Muscle layer of colon (tissue), 2 donors: ENCODE measurements around the gene SEM1.
"Not testable (repeated sequence)": the region's sequence is repeated elsewhere in the genome, so short reads cannot be mapped to it uniquely, and the experiment has no call there.

ENCODE experiments used
- H3K27ac ChIP-seq: one replicate; pipeline ENCODE4 v1.7.0; 2013; ENCODE audit warnings: low read depth, mild to moderate bottlenecking, low read length, moderate library complexity
- H3K27me3 ChIP-seq, 2 donors: one replicate each; pipeline ENCODE4 v1.7.0; 2013; ENCODE audit warnings: low read length in 2 of 2, mild to moderate bottlenecking in 2 of 2; ENCODE audit not compliant: insufficient read depth in 2 of 2, control insufficient read depth in 1 of 2
- H3K36me3 ChIP-seq: one replicate; pipeline ENCODE4 v1.7.0; 2013; ENCODE audit warnings: mild to moderate bottlenecking, low read length; ENCODE audit not compliant: insufficient read depth
- H3K4me1 ChIP-seq: one replicate; pipeline ENCODE4 v1.7.0; 2013; ENCODE audit warnings: mild to moderate bottlenecking, low read length; ENCODE audit not compliant: insufficient read depth
- H3K4me3 ChIP-seq, 2 donors: one replicate each; pipeline ENCODE4 v1.7.0; 2013; ENCODE audit warnings: low read length in 2 of 2, low read depth in 1 of 2, mild to moderate bottlenecking in 1 of 2, moderate library complexity in 1 of 2
- H3K9ac ChIP-seq: one replicate; pipeline ENCODE4 v1.7.0; 2013; ENCODE audit warnings: low read length
- H3K9me3 ChIP-seq: one replicate; pipeline ENCODE4 v1.7.0; 2013; ENCODE audit warnings: mild to moderate bottlenecking, low read length
- donor health status: abdominal sarcoma.
- donor health status: Adenocarcinoma of cecum.

The SEM1 gene

GRCh38 chr7:96676919-96677318, 32.7 kb downstream of the SEM1 start:
- H3K4me3 ChIP-seq, result no peak overlapping the region
- H3K36me3 ChIP-seq, result no peaks in the 10 kb centered on the region
- H3K9me3 ChIP-seq, result no peaks in the 10 kb centered on the region
- no peak overlapping the region for H3K9ac ChIP-seq
- H3K4me1 ChIP-seq, result no peaks in the 10 kb centered on the region
- no peaks in the 10 kb centered on the region for H3K27me3 ChIP-seq
- no peak overlapping the region for H3K27ac ChIP-seq

- no peak overlapping the region for H3K4me3 ChIP-seq
- H3K9ac ChIP-seq, result no peak overlapping the region
- H3K27ac ChIP-seq, result no peak overlapping the region
- no peaks in the 10 kb centered on the region for H3K36me3 ChIP-seq
- H3K9me3 ChIP-seq, result no peaks in the 10 kb centered on the region
- no peaks in the 10 kb centered on the region for H3K27me3 ChIP-seq
- H3K4me1 ChIP-seq, result peaks cover 12% of the 10 kb centered on the region
Measured at GRCh38 chr7:96675548-96675947, 34.1 kb downstream of the SEM1 start.

DNA sequence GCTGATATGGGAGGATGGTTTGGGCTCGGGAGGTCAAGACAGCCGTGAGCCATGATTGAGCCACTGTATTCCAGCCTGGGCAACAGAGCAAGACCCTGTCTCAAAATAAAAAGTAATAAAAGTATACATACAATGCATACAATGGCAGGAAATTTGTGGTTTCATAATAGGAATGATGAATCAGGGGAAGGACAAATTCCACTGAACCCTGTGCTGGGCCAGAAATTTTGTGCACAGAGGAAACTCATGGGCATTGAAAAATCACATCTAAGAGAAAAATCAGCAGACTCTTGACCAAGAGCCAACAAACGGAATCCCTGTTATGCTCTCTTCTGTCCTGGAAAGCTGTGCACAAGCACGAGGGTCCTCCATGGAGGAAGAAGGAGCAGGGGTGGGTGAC, 35.1 kb downstream of the SEM1 start:
- no peak overlapping the region for H3K4me3 ChIP-seq
- no peak overlapping the region for H3K9ac ChIP-seq
- H3K4me1 ChIP-seq, result peaks cover 17% of the 10 kb centered on the region
- H3K9me3 ChIP-seq, result no peaks in the 10 kb centered on the region
- H3K27ac ChIP-seq, result no peak overlapping the region
- H3K36me3 ChIP-seq, result no peaks in the 10 kb centered on the region
- no peaks in the 10 kb centered on the region for H3K27me3 ChIP-seq

DNA sequence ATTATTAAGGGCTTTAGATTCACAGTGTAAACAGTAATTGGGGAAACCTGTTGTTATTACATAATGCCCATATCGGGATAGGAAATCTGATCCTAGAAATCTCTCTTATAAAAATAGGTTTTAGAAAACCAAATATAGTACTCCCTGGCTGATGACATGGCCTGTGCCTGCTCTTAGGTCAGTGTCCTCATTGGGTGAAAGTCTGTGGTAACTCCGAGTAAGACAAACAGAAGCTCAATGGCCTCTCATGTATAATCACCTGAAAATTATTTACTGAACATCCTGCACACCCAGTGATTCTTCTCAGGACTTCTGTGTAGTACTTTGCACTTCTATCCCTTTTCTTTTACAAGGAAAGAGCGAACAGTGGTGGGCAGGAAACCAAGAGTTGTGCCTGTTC, 37.8 kb downstream of the SEM1 start:
- H3K9ac ChIP-seq, result no peak overlapping the region
- H3K9me3 ChIP-seq, result no peaks in the 10 kb centered on the region
- H3K27me3 ChIP-seq, result no peaks in the 10 kb centered on the region
- peaks cover 17% of the 10 kb centered on the region for H3K4me1 ChIP-seq
- H3K4me3 ChIP-seq, result no peak overlapping the region
- H3K36me3 ChIP-seq, result no peaks in the 10 kb centered on the region
- H3K27ac ChIP-seq, result no peak overlapping the region

- Histone ChIP-seq H3K4me1 (peaks cover 17% of the 10 kb centered on the region), H3K36me3 (no peaks in the 10 kb centered on the region), H3K9me3 (no peaks in the 10 kb centered on the region), H3K9ac (no peak overlapping the region), H3K27ac (no peak overlapping the region), H3K27me3 (no peaks in the 10 kb centered on the region), H3K4me3 (no peak overlapping the region)
Measured at GRCh38 chr7:96670338-96671289, 39.0 kb downstream of the SEM1 start.

- Histone ChIP-seq H3K9ac (no peak overlapping the region), H3K36me3 (no peaks in the 10 kb centered on the region), H3K9me3 (no peaks in the 10 kb centered on the region), H3K27ac (no peak overlapping the region), H3K27me3 (no peaks in the 10 kb centered on the region), H3K4me3 (no peak overlapping the region), H3K4me1 (peaks cover 17% of the 10 kb centered on the region)
Measured at GRCh38 chr7:96669812-96670211, 39.8 kb downstream of the SEM1 start.

DNA sequence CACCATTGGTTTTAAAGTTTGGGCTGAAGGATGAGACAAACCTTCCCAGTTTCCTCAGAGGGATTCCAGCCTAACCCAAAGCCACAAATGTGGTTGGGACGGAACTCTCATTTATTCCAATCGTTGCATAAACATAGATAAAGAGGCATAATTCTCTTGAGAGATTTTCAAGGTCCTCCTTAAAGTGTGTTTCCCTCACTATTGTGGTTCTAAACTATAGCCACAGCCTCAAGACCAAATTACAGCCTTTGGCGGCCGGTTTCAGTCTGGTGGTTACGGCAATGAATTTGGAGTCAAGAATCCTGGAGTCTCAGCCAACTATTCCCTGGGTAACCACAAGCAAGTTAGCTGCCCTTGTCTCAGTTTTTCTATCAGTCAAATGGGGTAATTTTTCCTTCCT, 42.6 kb downstream of the SEM1 start:
- Histone ChIP-seq H3K36me3 (no peaks in the 10 kb centered on the region), H3K27ac (no peak overlapping the region), H3K9me3 (no peaks in the 10 kb centered on the region), H3K27me3 (no peaks in the 10 kb centered on the region), H3K4me3 (no peak overlapping the region), H3K4me1 (peaks cover 17% of the 10 kb centered on the region), H3K9ac (no peak overlapping the region)

DNA sequence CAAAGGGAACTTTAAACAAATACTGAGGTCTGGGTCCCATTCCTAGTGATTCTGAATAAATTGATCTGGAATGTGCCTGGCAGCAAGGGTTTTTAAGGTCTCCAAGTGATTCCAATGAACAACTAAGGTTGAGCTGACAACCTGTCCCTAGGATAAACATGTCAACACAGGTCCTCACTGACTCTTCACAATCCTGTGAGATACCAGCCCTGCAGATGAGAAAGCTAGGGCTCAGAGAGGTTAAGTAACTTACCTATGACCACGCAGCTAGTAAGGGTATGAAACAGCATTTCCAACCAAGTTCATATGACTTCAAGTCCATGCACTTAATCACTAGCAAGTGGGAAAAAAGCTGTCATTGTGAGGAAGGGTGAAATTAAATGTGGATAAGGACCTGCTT, 44.0 kb downstream of the SEM1 start:
- H3K9me3 ChIP-seq, result no peaks in the 10 kb centered on the region
- peaks cover 6% of the 10 kb centered on the region for H3K4me1 ChIP-seq
- no peak overlapping the region for H3K9ac ChIP-seq
- H3K27ac ChIP-seq, result no peak overlapping the region
- H3K27me3 ChIP-seq, result no peaks in the 10 kb centered on the region
- no peak overlapping the region for H3K4me3 ChIP-seq
- H3K36me3 ChIP-seq, result no peaks in the 10 kb centered on the region

DNA sequence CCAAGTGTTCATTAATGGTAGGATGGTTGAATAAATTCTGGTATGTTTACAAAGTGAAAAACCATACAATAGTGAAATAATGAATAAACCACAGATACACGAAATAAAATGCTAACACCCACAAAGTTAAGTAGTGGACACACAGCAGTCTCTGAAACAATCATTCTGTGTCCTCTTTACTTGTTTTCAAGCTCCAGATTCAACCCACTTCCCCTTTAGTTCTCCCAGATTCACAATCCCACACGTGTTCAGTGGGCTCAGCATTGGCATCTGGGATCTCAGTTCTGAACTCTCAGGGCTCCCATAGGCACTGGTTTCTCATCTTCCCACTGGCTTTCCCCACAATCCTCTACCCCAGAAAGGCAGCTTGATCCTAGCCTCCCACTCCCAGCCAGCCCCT, 44.9 kb downstream of the SEM1 start:
- no peaks in the 10 kb centered on the region for H3K9me3 ChIP-seq
- no peaks in the 10 kb centered on the region for H3K27me3 ChIP-seq
- H3K9ac ChIP-seq, result no peak overlapping the region
- no peak overlapping the region for H3K4me3 ChIP-seq
- no peaks in the 10 kb centered on the region for H3K36me3 ChIP-seq
- no peak overlapping the region for H3K27ac ChIP-seq
- H3K4me1 ChIP-seq, result no peaks in the 10 kb centered on the region

DNA sequence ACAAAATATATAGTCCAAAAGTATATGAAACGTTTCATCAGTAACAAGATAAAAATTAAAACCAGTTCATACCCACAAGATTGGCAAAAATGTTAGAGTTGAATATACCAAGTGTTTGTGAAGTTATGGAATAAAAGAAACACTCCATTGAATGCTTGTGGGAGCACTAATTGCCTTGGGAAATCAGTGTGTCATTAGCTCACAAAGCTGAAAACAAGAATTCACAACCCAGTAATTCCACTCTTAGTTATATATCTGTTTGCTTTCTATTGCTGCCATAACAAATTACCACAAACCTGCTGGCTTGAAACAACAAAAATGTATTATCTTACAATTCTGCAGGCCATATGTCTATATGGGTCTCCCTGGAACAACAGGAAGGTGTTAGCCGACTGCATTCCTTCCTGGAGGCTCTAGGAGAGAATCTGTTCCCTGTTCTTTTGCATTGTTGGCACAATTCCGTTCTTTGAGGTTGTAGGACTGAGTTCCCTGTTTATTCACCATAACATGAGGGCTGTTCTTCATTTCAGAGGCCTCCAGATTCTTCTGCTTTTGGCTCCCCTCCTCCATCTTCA, 45.7 kb downstream of the SEM1 start:
- Histone ChIP-seq H3K4me3 (no peak overlapping the region), H3K27ac (no peak overlapping the region), H3K9ac (no peak overlapping the region), H3K36me3 (no peaks in the 10 kb centered on the region), H3K27me3 (no peaks in the 10 kb centered on the region), H3K9me3 (no peaks in the 10 kb centered on the region), H3K4me1 (no peaks in the 10 kb centered on the region)

DNA sequence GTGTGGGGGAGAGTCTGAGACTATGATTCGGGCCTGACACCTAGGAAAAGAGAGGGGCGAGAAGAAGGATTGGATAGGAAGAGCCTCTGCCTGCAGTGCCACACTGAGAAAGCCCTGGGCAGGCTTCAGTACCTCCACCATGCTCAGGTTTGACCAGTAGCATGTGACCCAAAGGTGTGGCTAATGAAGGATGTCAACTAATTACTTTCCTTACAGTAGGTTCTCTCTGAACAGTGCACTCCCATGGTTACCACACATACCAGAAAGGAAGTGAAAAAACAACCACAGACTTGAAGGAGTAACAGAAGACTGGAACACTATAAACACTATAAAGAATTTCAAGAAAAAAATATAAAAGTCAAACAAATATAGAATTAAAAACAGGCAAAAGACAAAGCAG, 46.2 kb downstream of the SEM1 start:
- Histone ChIP-seq H3K4me1 (no peaks in the 10 kb centered on the region), H3K36me3 (no peaks in the 10 kb centered on the region), H3K4me3 (no peak overlapping the region), H3K9ac (no peak overlapping the region), H3K9me3 (no peaks in the 10 kb centered on the region), H3K27ac (no peak overlapping the region), H3K27me3 (no peaks in the 10 kb centered on the region)

DNA sequence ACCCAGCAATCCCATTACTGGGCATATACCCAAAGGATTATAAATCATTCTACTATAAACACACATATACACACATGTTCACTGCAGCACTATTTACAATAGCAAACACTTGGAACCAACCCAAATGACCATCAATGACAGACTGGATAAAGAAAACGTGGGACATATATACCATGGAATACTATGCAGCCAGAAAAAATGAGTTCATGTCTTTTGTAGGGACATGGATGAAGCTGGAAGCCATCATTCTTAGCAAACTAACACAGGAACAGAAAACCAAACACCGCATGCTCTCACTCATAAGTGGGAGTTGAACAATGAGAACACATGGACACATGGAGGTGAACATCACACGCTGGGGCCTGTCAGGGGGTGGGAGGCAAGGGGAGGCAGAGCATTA, 47.5 kb downstream of the SEM1 start:
- not testable (repeated sequence) for H3K27me3 ChIP-seq, H3K4me3 ChIP-seq, H3K36me3 ChIP-seq, H3K9me3 ChIP-seq, H3K9ac ChIP-seq, H3K27ac ChIP-seq, H3K4me1 ChIP-seq
